Fibroblast of the conjunctiva (primary cell): ENCODE results near the gene BPIFB2.

ENCODE experiments used
- DNase-seq: peaks from one replicate; pipeline ENCODE4 v3.0.0-alpha.2; 2010; ENCODE audit warnings: low read depth

Gene BPIFB2

GRCh38 chr20:33008336-33009213, 1.1 kb downstream of the BPIFB2 start:
- DNase-seq = no peak

DNA sequence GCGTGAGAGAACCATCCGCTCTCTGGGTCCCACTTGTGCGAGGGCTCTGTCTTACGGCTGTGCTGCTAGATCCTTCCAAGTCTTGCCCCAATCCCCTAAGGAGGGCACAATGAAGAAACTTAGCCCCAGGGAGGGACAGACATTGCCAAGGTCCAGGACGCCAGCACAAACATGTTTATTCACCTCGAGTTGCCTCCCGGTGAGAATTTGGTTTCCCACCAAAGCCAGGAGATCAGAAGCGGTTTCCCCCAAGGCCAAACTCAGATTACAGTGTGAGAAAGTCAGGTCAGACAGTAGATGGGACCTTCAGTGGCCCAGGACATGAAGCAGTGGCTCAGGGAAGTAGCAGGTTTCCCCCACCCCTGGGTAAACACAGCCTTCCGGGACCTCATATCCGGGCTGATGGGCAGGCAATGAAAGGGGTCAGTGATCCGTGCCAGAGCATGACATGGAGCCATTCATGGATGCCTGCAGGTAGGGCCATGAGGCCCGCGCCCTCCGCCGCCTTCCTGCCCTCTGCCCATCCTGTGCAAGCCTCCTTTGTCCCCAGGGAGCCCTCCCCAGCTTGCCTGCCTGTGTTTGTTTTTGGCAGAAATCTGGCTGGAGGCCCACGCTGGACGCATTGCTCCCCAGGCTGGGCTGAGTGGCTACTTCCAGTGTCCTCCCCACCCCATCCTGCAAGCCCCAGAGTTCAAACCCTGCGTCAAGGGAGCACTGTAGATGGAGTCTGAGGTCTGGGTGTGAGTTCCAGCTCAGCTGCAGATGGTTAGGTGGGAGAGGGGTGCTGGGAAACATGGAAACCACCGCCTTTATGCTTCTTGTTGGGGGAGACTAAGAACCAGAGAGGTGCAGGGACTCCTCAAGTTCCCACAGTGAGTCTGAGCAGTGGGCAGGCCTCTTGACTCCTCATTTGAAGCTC, 2.0 kb downstream of the BPIFB2 start:
- DNase-seq = no peak

- no peak for DNase-seq
Observed at GRCh38 chr20:33010133-33010504, 2.6 kb downstream of the BPIFB2 start.

- no peak for DNase-seq
Observed at GRCh38 chr20:33010674-33011449, 3.4 kb downstream of the BPIFB2 start.

GRCh38 chr20:33012327-33013189, 5.1 kb downstream of the BPIFB2 start:
- no peak for DNase-seq

DNA sequence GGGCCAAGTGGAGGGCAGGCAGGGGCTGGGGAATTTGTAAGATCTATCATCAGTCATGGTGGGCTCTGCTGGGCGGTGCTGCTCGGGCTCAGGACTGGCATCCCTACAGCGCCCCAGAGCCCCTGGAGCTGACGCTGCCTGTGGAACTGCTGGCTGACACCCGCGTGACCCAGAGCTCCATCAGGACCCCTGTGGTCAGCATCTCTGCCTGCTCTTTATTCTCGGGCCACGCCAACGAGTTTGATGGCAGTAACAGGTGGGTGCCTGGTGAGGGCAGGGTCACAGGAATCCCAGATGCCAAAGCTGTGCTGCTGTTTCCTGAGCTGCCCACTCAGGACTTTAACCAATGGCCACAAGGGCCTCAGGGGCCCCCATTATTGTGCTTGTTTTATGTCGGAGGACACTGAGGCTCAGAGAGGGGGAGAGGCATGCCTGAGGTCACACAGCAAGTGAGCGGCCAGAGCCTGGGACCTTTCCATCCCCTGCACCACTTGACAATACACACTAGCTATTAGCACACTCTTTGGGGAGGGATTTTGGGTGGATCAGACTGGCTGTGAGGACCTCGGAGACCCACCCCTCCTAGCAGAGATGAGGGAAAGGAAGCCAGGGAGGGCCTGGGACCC, 6.3 kb downstream of the BPIFB2 start:
- no peak for DNase-seq

GRCh38 chr20:33014336-33015113, 7.0 kb downstream of the BPIFB2 start:
- DNase-seq = no peak

- DNase-seq = no peak
Observed at GRCh38 chr20:33015114-33015484, 7.6 kb downstream of the BPIFB2 start.

- DNase-seq = no peak
Observed at GRCh38 chr20:33015700-33016580, 8.4 kb downstream of the BPIFB2 start.

GRCh38 chr20:33016581-33017109, 9.1 kb downstream of the BPIFB2 start:
- no peak for DNase-seq

GRCh38 chr20:33017542-33017941, 10.0 kb downstream of the BPIFB2 start:
- DNase-seq = no peak

DNA sequence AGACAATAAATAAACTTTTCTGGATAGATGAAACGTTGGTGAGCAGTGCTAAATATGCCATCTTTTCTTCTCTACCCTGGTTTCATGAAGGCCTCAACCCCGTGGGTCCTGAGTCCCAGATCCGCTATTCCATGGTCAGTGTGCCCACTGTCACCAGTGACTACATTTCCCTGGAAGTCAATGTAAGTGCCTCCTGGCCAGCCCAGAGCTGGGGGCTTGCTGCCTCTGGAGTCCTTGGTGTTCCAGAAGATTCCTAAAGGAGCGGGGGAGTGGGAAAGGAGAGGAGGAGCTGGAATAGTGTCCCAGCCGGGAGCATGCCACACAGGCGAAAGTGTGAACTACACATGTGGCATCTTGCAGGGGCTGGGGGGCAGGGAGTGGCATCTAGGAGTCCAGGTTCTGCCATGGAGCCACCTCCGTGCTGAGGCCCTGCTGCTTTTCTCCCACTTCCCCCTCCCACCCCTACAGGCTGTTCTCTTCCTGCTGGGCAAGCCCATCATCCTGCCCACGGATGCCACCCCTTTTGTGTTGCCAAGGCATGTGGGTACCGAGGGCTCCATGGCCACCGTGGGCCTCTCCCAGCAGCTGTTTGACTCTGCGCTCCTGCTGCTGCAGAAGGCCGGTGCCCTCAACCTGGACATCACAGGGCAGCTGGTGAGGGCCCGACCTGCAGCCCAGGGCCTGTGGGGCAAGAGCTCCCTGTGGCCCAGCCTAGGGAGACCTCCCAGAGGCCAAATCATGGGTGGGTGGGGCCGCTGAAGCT, 10.8 kb downstream of the BPIFB2 start:
- no peak for DNase-seq

DNA sequence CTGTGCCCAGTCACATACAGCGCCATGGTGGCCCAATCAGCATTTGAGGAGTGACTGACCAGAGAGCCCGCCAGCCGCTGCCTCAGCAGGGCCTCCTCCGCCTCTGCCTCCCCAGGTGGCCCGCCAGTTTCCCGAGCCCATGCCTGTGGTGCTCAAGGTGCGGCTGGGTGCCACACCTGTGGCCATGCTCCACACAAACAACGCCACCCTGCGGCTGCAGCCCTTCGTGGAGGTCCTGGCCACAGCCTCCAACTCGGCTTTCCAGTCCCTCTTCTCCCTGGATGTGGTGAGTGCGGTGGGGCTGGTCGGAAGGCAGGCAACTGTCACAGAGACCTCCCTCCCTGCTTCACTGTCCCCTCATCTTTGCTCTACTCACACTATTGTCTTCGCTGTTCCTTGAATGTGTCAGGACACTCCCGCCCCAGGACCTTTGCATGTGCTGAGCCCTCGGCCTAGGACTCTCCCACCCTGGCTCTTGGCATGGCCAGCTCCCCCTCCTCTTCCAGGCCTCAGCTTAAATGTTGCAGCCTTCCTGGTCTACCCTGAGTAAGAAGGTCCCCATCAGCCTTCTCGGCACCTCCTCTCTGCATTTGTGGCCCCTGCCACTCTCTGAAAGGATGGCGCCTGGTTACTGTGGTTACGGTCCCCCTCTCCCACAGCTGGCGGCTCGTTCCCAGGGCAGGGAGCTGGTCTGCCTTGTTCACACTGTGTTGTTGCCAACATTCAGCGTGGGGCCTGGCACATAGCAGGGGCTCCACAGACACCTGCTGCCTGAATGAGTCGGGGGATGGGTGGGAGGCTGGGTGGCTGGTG, 12.2 kb downstream of the BPIFB2 start:
- DNase-seq = no peak

- DNase-seq = no peak
Observed at GRCh38 chr20:33020278-33021161, 13.0 kb downstream of the BPIFB2 start.

DNA sequence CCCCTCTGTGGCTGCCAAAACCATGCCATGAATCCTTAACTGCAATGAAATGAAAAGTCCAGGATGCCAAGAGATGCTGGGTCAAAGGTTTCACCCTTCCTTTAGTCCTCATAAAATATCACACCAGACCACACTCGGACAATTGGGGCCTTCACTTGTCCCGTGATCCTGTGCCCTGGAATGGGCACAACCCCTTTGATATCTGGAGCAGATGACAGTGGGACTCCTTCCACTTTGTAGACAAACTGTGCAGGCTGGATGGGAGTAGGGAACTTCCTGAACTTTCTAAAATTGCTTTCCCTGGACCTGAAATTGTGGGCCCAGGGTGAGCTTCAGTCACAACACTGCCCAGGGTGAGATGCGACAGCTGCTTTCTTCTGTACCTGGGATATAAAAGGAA, 14.4 kb downstream of the BPIFB2 start:
- DNase-seq = no peak

DNA sequence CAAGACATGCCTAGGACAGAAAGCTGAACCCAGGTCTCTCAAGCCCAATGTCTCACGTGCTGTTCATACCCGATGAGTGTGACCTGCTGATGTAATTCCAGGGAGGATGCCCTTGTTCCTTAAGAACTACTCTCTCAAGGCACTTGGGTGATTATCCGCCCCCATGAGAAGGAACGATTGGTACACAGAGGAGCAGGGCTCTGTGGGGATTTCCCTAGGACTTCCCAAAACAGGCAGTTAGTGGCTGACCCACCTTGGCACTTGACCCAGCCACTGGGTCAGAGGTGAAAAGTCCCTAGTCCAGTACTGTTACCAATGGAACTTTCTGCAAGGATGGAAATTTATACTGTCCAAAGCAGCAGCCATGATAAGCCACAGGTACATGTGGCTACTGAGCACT, 14.8 kb downstream of the BPIFB2 start:
- no peak for DNase-seq
